K562 (cell line): Measurements from ENCODE around the gene NUP153. TPM values are rescaled to one million over a fixed set of nuclear protein-coding genes. Genes with fewer than 3 reads are reported as not detected.

Source experiments
- ARNT ChIP-seq, 2 experiments: fragments of 450-650 bp; IDR thresholded peaks; 2 replicates each; pipeline ENCODE4 v1.6.1; 2016; ENCODE audit warnings: mild to moderate bottlenecking in 1 of 2
- CCNT2 ChIP-seq: IDR thresholded peaks from 2 replicates; pipeline ENCODE4 v1.6.1; 2011; ENCODE audit warnings: borderline replicate concordance, low read depth, mild to moderate bottlenecking, moderate library complexity, mixed read lengths, low read length; ENCODE audit not compliant: insufficient read length; ENCODE audit errors: extremely low read depth
- FOS ChIP-seq: IDR thresholded peaks from 3 replicates; pipeline ENCODE4 v1.6.1; 2011; ENCODE audit not compliant: insufficient read length; ENCODE audit errors: extremely low read depth
- FOXA3 ChIP-seq, 2 experiments: fragments of 450-650 bp in 1 of 2; sonication (generic) in 1 of 2; formaldehyde crosslinking; IDR thresholded peaks in 1 of 2; conservative IDR thresholded peaks in 1 of 2; 2 replicates each; pipeline versions ENCODE4 v1.4.0 to v1.8.0; 2020 to 2022; ENCODE audit warnings: mild to moderate bottlenecking in 2 of 2, missing genetic modification reagents in 1 of 2
- HDAC2 ChIP-seq: fragments of 450-650 bp; IDR thresholded peaks from 2 replicates; pipeline ENCODE4 v1.6.1; 2016; ENCODE audit warnings: mild to moderate bottlenecking
- KAT7 ChIP-seq: sonication (generic); formaldehyde crosslinking; IDR thresholded peaks from 2 replicates; pipeline ENCODE4 v1.8.0; 2022; ENCODE audit warnings: missing genetic modification reagents, mild to moderate bottlenecking, borderline replicate concordance
- LCOR ChIP-seq: sonication (generic); formaldehyde crosslinking; IDR thresholded peaks from 2 replicates; pipeline ENCODE4 v1.8.0; 2022; ENCODE audit warnings: mild to moderate bottlenecking, missing genetic modification reagents
- MCM3 ChIP-seq: fragments of 450-650 bp; IDR thresholded peaks from 2 replicates; pipeline ENCODE4 v1.6.1; 2016
- MITF ChIP-seq: IDR thresholded peaks from 2 replicates; pipeline ENCODE4 v1.6.1; 2014; ENCODE audit warnings: antibody characterized with exemption
- MYNN ChIP-seq, 2 experiments: sonication (generic); formaldehyde crosslinking in 1 of 2; IDR thresholded peaks; 2 replicates each; pipeline versions ENCODE4 v1.5.0 to v1.6.1; 2016 to 2020; ENCODE audit warnings: antibody characterized with exemption in 1 of 2, missing genetic modification reagents in 1 of 2
- RNF219 ChIP-seq: fragments of 250-450 bp; sonication (Bioruptor Pico); IDR thresholded peaks from 2 replicates; pipeline ENCODE4 v1.5.0; 2022; ENCODE audit warnings: mild to moderate bottlenecking
- U2AF1 ChIP-seq: fragments of 200-400 bp; formaldehyde crosslinking; optimal IDR thresholded peaks from 2 replicates; pipeline ENCODE3; 2017; ENCODE audit warnings: mild to moderate bottlenecking, low read depth, low read length, moderate library complexity
- ZBTB1 ChIP-seq: sonication (generic); formaldehyde crosslinking; IDR thresholded peaks from 2 replicates; pipeline ENCODE4 v1.8.1; 2023; ENCODE audit warnings: missing genetic modification reagents, low read depth, mild to moderate bottlenecking, borderline replicate concordance
- ZNF280B ChIP-seq: fragments of 250-450 bp; sonication (Bioruptor Pico); IDR thresholded peaks from 2 replicates; pipeline ENCODE4 v1.5.1; 2021; ENCODE audit warnings: mild to moderate bottlenecking
- ZNF282 ChIP-seq: sonication (generic); formaldehyde crosslinking; IDR thresholded peaks from 2 replicates; pipeline ENCODE4 v1.8.1; 2023; ENCODE audit warnings: missing genetic modification reagents
- ZZZ3 ChIP-seq: fragments of 450-650 bp; IDR thresholded peaks from 2 replicates; pipeline ENCODE4 v1.6.1; 2016; ENCODE audit warnings: antibody characterized with exemption, mild to moderate bottlenecking, moderate library complexity
- polyA plus RNA-seq, 8 experiments: library from polyadenylated mRNA; depleted of rRNA in 4 of 8; stranded (reverse) in 5 of 8; unstranded in 3 of 8; fragments of >200 nt; fragmentation: Nextera tagmentation in 2 of 8; fragmentation: Illumina TruSeq in 1 of 8; extraction: Ambion mirVana in 2 of 8; extraction: Trizol in 1 of 8; gene quantifications; 2 replicates each; pipeline versions ENCODE4 v1.2.1 to v1.2.3, GENCODE V29; 2011 to 2014; ENCODE audit warnings: inconsistent platforms in 1 of 8, missing spikeins in 1 of 8
- total RNA-seq, 7 experiments: library from RNA; depleted of rRNA in 6 of 7; stranded (reverse); fragments of >200 nt in 6 of 7; fragmentation: Illumina TruSeq in 2 of 7; extraction: Trizol in 2 of 7; gene quantifications; 2 replicates each; pipeline versions ENCODE4 v1.2.1 to v1.2.3, GENCODE V29; 2011 to 2021; ENCODE audit warnings: low replicate concordance in 1 of 7
- TF ChIP-seq, protein P1 (sequence below), 2 experiments: IDR thresholded peaks in 1 of 2; conservative IDR thresholded peaks in 1 of 2; 2 replicates each; pipeline ENCODE4 v1.6.1; 2016; ENCODE audit warnings: low read depth in 2 of 2, mild to moderate bottlenecking in 1 of 2, missing compliant biosample characterization in 1 of 2, missing genetic modification characterization in 1 of 2, moderate library complexity in 1 of 2

The NUP153 gene
- total and polyA plus RNA-seq, 9 of the 15 experiments (the other 6 are each of a cell fraction or from before 2014, with no cell fraction given), result 21.9 to 110 (median 84.8) TPM

DNA sequence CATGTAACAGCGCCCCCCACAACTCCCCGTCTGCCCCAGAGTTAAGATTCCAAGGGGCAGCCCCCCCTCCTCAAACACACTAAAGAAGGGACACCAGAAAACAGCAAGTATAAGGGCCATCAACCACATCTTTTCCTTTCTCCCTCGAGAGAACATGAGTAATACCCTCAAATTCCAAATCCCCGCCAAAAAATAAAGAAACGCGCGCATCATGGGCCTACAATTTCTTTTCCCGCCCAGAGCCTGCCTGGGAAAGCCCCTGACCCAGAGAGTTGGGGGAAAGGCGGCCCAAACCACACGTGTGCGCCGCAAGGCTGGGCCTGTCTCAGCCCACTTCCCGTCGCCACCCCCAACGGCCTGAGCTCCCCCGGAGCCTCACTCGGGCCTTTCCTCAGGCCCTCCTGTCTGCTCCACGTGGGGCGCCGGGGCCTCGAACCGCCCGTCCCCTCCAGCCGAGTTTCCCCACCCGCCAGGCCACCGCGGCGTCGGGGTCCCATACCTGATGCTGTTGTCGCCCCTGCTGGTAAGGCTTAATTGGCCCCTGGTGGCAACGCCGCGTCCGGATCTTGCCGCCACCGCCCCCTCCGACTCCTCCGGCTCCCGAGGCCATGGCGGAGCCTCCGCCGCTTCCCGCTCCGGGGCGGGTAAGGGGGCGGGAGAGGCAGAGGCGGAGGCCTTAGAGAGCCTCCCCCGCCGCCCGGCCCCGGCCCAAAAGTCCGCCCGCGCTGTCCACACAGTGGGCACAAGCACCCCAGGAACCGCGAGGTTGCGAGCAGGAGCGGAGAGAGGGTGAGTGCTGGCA, 746 bp downstream of the NUP153 start (continued):
- TF ChIP-seq MCM3 (no peak), MYNN (IDR thresholded peaks at IDR 0.05) (0 out of 2 replicates have a peak, but pooled peaks have one; percentile 28), MYNN (CRISPR knock-in tag; IDR thresholded peaks at IDR 0.05) (no peak), ZBTB1 (0 out of 2 replicates have a peak, but pooled peaks have one; percentile 47), CCNT2 (peak; percentile 23), ARNT (IDR thresholded peaks at IDR 0.05) (0 out of 4 replicates have a peak, but pooled peaks have one; percentile 51 to 71), FOXA3 (CRISPR knock-in tag; conservative IDR thresholded peaks at IDR 0.05 in 1 of 2, IDR thresholded peaks at IDR 0.05 in 1 of 2) (peak in 1 of 2 experiments; percentile 17; a peak in 2 of 4 replicates), MITF (no peak), LCOR (CRISPR knock-in tag) (peak; percentile 83), U2AF1 (peak; percentile 89), ZZZ3 (0 out of 2 replicates have a peak, but pooled peaks have one; percentile 63), RNF219 (CRISPR knock-in tag) (no peak), ZNF280B (CRISPR knock-in tag) (no peak), ZNF282 (peak; percentile 99), HDAC2 (peak; percentile 69; the same call in 1 of the 2 replicates), FOS (no peak), KAT7 (CRISPR knock-in tag) (peak; percentile 98)
- TF ChIP-seq, protein P1, sequence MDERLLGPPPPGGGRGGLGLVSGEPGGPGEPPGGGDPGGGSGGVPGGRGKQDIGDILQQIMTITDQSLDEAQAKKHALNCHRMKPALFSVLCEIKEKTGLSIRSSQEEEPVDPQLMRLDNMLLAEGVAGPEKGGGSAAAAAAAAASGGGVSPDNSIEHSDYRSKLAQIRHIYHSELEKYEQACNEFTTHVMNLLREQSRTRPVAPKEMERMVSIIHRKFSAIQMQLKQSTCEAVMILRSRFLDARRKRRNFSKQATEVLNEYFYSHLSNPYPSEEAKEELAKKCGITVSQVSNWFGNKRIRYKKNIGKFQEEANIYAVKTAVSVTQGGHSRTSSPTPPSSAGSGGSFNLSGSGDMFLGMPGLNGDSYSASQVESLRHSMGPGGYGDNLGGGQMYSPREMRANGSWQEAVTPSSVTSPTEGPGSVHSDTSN (CRISPR knock-in tag; IDR thresholded peaks at IDR 0.05; ENCODE audit: low read depth), result no peak
- TF ChIP-seq, protein P1 (tag; conservative IDR thresholded peaks at IDR 0.05; ENCODE audit: low read depth), result no peak
